Measurements from ENCODE around the gene PLCB1.

The PLCB1 gene

GRCh38 chr20:8782804-8783203 is 650.7 kb downstream of the PLCB1 start:
- Histone ChIP-seq H3K9ac (ENCODE audit: low read length) (no peak overlapping the region), H3K4me2 (ENCODE audit: low read length) (no peak overlapping the region), H3K4me1 (ENCODE audit: insufficient read depth, low read length, severe bottlenecking) (no peaks in the 10 kb centered on the region), H3K9me2 (ENCODE audit: low read depth, low read length) (no peaks in the 10 kb centered on the region), H3K4me3 (ENCODE audit: low read depth, low read length, poor library complexity, severe bottlenecking) (no peak overlapping the region), H3K9me3 (ENCODE audit: low read length) (no peaks in the 10 kb centered on the region), H3F3A (ENCODE audit: insufficient read depth, low read length) (no peaks in the 10 kb centered on the region), H3K27me3 (ENCODE audit: insufficient read depth, low read length) (no peaks in the 10 kb centered on the region), H3K79me2 (ENCODE audit: insufficient read depth, low read length) (no peaks in the 10 kb centered on the region), H4K20me1 (ENCODE audit: insufficient read depth, low read length) (no peaks in the 10 kb centered on the region), H3K27ac (ENCODE audit: low read depth, low read length, poor library complexity, severe bottlenecking) (no peak overlapping the region), H3K36me3 (ENCODE audit: insufficient read depth, low read length) (no peaks in the 10 kb centered on the region), H2AFZ (ENCODE audit: low read length) (no peak overlapping the region)
- no peak for TF ChIP-seq EZH2 (IDR thresholded peaks at IDR 0.05; ENCODE audit: borderline replicate concordance, low read length)
- TF ChIP-seq CTCF (IDR thresholded peaks at IDR 0.05; ENCODE audit: low read length), result no peak

GRCh38 chr20:8783734-8784133 is 651.7 kb downstream of the PLCB1 start:
- Histone ChIP-seq H3K79me2 (ENCODE audit: insufficient read depth, low read length) (no peaks in the 10 kb centered on the region), H3K27me3 (ENCODE audit: insufficient read depth, low read length) (no peaks in the 10 kb centered on the region), H3K9me2 (ENCODE audit: low read depth, low read length) (no peaks in the 10 kb centered on the region), H3F3A (ENCODE audit: insufficient read depth, low read length) (no peaks in the 10 kb centered on the region), H2AFZ (ENCODE audit: low read length) (no peak overlapping the region), H3K9me3 (ENCODE audit: low read length) (no peaks in the 10 kb centered on the region), H3K4me2 (ENCODE audit: low read length) (no peak overlapping the region), H3K9ac (ENCODE audit: low read length) (no peak overlapping the region), H3K36me3 (ENCODE audit: insufficient read depth, low read length) (no peaks in the 10 kb centered on the region), H3K4me3 (ENCODE audit: low read depth, low read length, poor library complexity, severe bottlenecking) (no peak overlapping the region), H3K27ac (ENCODE audit: low read depth, low read length, poor library complexity, severe bottlenecking) (no peak overlapping the region), H3K4me1 (ENCODE audit: insufficient read depth, low read length, severe bottlenecking) (no peaks in the 10 kb centered on the region), H4K20me1 (ENCODE audit: insufficient read depth, low read length) (no peaks in the 10 kb centered on the region)
- TF ChIP-seq EZH2 (IDR thresholded peaks at IDR 0.05; ENCODE audit: borderline replicate concordance, low read length), result no peak
- TF ChIP-seq CTCF (IDR thresholded peaks at IDR 0.05; ENCODE audit: low read length), result no peak

GRCh38 chr20:8786383-8786782 is 654.3 kb downstream of the PLCB1 start:
- Histone ChIP-seq H2AFZ (ENCODE audit: low read length) (no peak overlapping the region), H3K9me2 (ENCODE audit: low read depth, low read length) (no peaks in the 10 kb centered on the region), H3K4me3 (ENCODE audit: low read depth, low read length, poor library complexity, severe bottlenecking) (no peak overlapping the region), H3K79me2 (ENCODE audit: insufficient read depth, low read length) (no peaks in the 10 kb centered on the region), H3K27ac (ENCODE audit: low read depth, low read length, poor library complexity, severe bottlenecking) (no peak overlapping the region), H3F3A (ENCODE audit: insufficient read depth, low read length) (no peaks in the 10 kb centered on the region), H3K9ac (ENCODE audit: low read length) (no peak overlapping the region), H3K9me3 (ENCODE audit: low read length) (no peaks in the 10 kb centered on the region), H3K36me3 (ENCODE audit: insufficient read depth, low read length) (no peaks in the 10 kb centered on the region), H4K20me1 (ENCODE audit: insufficient read depth, low read length) (no peaks in the 10 kb centered on the region), H3K27me3 (ENCODE audit: insufficient read depth, low read length) (no peaks in the 10 kb centered on the region), H3K4me2 (ENCODE audit: low read length) (no peak overlapping the region), H3K4me1 (ENCODE audit: insufficient read depth, low read length, severe bottlenecking) (no peaks in the 10 kb centered on the region)
- TF ChIP-seq EZH2 (IDR thresholded peaks at IDR 0.05; ENCODE audit: borderline replicate concordance, low read length), result no peak
- TF ChIP-seq CTCF (IDR thresholded peaks at IDR 0.05; ENCODE audit: low read length), result no peak
